ENCODE results near the gene CNTNAP1. TPM values are rescaled to one million over a fixed set of nuclear protein-coding genes. Genes with fewer than 3 reads are reported as not detected.

CNTNAP1 gene
- total and polyA plus RNA-seq, 10 of the 15 experiments (the other 5 are each of a cell fraction or from before 2014, with no cell fraction given), result 0.95 to 29.9 (median 10.4) TPM

GRCh38 chr17:42743595-42744282 lies 61.4 kb downstream of the CNTNAP1 start:
- H3K4me1 ChIP-seq (ENCODE audit: control insufficient read depth, insufficient read depth, low read length), result peaks cover 8% of the 10 kb centered on the region; the same call in 1 of the 2 replicates
- H3K9me3 ChIP-seq (replicated peaks; ENCODE audit: control insufficient read depth, insufficient read depth, low read length), result no peaks in the 10 kb centered on the region
- intact Hi-C loops (cut with micrococcal nuclease; ENCODE audit: unreplicated experiment) (no loop called here), in situ Hi-C loops (cut with MboI) (no loop called here)
- ChIA-PET RAD21 (ENCODE audit: unreplicated experiment) (interaction anchor here (0.6 to 2.2 kb wide), 5 partner anchors 8 to 255 kb away, joined by 3 to 8 read pairs (median 5); partner anchors contain the start of genes PSMC3IP and RPL27), POLR2A (interaction anchor here (0.6 to 1.0 kb wide), 5 partner anchors 17 to 89 kb away, joined by 3 to 4 read pairs (median 3); no protein-coding TSS in a partner anchor), SMC1A (ENCODE audit: uncharacterized antibody, unreplicated experiment) (interaction anchor here (0.6 to 1.9 kb wide), 6 partner anchors 17 to 165 kb away, joined by 3 to 7 read pairs (median 4); no protein-coding TSS in a partner anchor), CTCF (interaction anchor here (0.6 to 3.0 kb wide), 4 partner anchors 10 to 195 kb away, joined by 4 to 13 read pairs (median 4); no protein-coding TSS in a partner anchor)
- H3K9ac ChIP-seq (ENCODE audit: control insufficient read depth, insufficient read depth, low read length), result peak overlapping the region; percentile 76
- H3K27ac ChIP-seq (ENCODE audit: control insufficient read depth, insufficient read depth), result peak overlapping the region; percentile 60; the same call in 1 of the 2 replicates
- TF ChIP-seq ZBTB11 (CRISPR knock-in tag; IDR thresholded peaks at IDR 0.05) (no peak), ZBTB40 (IDR thresholded peaks at IDR 0.05; ENCODE audit: borderline replicate concordance) (peak; percentile 8; the same call in 1 of the 2 replicates), JUNB (IDR thresholded peaks at IDR 0.05) (no peak)
- H3K27me3 ChIP-seq (replicated peaks in 1 of 2; ENCODE audit: control insufficient read depth in 2 of 2, insufficient read depth in 2 of 2, low read length in 1 of 2), result no peaks in the 10 kb centered on the region
- H3K4me3 ChIP-seq, result peak overlapping the region; percentile 63
- peak overlapping the region; percentile 63; the same call in 1 of the 2 replicates for H2AFZ ChIP-seq (ENCODE audit: control insufficient read depth, low read depth, low read length)
- BruUV-seq (replicated peaks), result TSS peak; percentile 65
- DNase-seq (ENCODE audit: low read depth, low spot score) (no peak), FAIRE-seq (no peak), ATAC-seq (no peak)
- H3K79me2 ChIP-seq (ENCODE audit: control insufficient read depth, insufficient read depth, low read length), result peaks cover 15% of the 10 kb centered on the region
- H3K36me3 ChIP-seq (ENCODE audit: control insufficient read depth in 2 of 2, insufficient read depth in 2 of 2, low read length in 1 of 2), result no peaks in the 10 kb centered on the region
- WGBS (ENCODE audit: insufficient coverage, insufficient replicate concordance, low lambda C conversion rate, missing lambda C conversion rate), result 72% methylated on average over 10 of the region's 10 CpGs
- H4K20me1 ChIP-seq (ENCODE audit: control insufficient read depth, insufficient read depth), result no peaks in the 10 kb centered on the region
- H3K4me2 ChIP-seq (ENCODE audit: control insufficient read depth, insufficient read depth), result peak overlapping the region; percentile 88

Measured in GM12878 (cell line).